Neural cell (in vitro differentiated cells): ENCODE data around the gene MAP1LC3A.

Source experiments
- EP300 ChIP-seq: fragments of 450-650 bp; conservative IDR thresholded peaks from 2 replicates; pipeline ENCODE4 v1.6.1; 2014; ENCODE audit warnings: antibody characterized with exemption, mild to moderate bottlenecking, moderate library complexity; ENCODE audit not compliant: poor library complexity, severe bottlenecking
- EZH2 ChIP-seq: fragments of 200-600, 300-800 bp; shearing (Covaris generic), sonication (generic); IDR thresholded peaks from 2 replicates; pipeline ENCODE4 v1.6.1; 2014; ENCODE audit warnings: antibody characterized with exemption, low read length, borderline replicate concordance, mild to moderate bottlenecking; ENCODE audit not compliant: insufficient read depth, poor library complexity, severe bottlenecking
- MXI1 ChIP-seq: fragments of 450-650 bp; conservative IDR thresholded peaks from 2 replicates; pipeline ENCODE4 v1.6.1; 2014; ENCODE audit warnings: antibody characterized with exemption, mild to moderate bottlenecking; ENCODE audit not compliant: poor library complexity, severe bottlenecking
- POLR2AphosphoS5 ChIP-seq: IDR thresholded peaks from 2 replicates; pipeline ENCODE4 v1.6.1; 2012
- RAD21 ChIP-seq: fragments of 450-650 bp; conservative IDR thresholded peaks from 2 replicates; pipeline ENCODE4 v1.6.1; 2014; ENCODE audit warnings: antibody characterized with exemption, mild to moderate bottlenecking, moderate library complexity
- TF ChIP-seq, protein P1 (sequence below): fragments of 450-650 bp; IDR thresholded peaks from 2 replicates; pipeline ENCODE4 v1.5.1; 2014; ENCODE audit warnings: antibody characterized with exemption, mild to moderate bottlenecking, moderate library complexity; ENCODE audit not compliant: poor library complexity, severe bottlenecking

DNA sequence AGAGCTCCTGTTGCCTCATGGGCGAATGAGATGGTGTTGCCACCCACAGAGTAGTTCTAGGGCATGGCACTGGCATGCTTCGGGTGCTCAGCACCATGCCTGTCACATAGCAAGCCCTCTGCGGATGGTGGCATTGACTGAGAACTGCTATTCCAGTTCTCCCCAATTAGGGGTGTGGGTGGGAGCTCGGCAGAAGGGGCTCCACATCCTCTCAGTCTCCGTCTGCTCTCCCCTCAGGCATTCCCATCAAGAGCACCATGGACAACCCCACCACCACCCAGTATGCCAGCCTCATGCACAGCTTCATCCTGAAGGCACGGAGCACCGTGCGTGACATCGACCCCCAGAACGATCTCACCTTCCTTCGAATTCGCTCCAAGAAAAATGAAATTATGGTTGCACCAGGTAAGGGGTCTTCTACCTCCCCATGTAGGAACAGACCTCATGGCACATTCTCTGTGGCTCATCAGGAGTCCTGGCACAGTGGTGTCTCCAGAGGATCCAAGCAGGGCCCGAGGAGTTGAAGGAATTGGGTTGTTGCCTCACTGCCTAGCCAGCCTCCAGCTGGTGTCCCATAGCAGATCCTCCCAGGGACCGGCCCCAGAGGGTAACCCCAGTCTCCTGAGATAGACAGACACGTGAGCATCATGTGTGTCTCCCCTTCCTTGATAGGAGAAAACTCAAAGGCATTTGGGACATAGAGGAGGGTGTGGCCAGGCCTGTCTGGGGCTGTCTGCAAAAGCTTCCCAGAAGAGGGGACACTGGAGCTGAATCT, 23.9 kb upstream of the MAP1LC3A start:
- TF ChIP-seq POLR2AphosphoS5: no peak
- no peak for TF ChIP-seq EP300
- TF ChIP-seq, protein P1, sequence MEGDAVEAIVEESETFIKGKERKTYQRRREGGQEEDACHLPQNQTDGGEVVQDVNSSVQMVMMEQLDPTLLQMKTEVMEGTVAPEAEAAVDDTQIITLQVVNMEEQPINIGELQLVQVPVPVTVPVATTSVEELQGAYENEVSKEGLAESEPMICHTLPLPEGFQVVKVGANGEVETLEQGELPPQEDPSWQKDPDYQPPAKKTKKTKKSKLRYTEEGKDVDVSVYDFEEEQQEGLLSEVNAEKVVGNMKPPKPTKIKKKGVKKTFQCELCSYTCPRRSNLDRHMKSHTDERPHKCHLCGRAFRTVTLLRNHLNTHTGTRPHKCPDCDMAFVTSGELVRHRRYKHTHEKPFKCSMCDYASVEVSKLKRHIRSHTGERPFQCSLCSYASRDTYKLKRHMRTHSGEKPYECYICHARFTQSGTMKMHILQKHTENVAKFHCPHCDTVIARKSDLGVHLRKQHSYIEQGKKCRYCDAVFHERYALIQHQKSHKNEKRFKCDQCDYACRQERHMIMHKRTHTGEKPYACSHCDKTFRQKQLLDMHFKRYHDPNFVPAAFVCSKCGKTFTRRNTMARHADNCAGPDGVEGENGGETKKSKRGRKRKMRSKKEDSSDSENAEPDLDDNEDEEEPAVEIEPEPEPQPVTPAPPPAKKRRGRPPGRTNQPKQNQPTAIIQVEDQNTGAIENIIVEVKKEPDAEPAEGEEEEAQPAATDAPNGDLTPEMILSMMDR: no peak
- TF ChIP-seq MXI1: no peak
- TF ChIP-seq EZH2: no peak
- TF ChIP-seq RAD21: no peak
